OCI-LY3 (cell line): ENCODE results near the gene DEPDC5.

Source experiments
- H2AFZ ChIP-seq: fragments of 200-600, 300-600 bp; shearing (Covaris generic); 2 replicates; pipeline ENCODE4 v1.6.0; 2014; ENCODE audit warnings: antibody characterized with exemption, low read depth, low read length
- H3K27ac ChIP-seq: fragments of 200-600, 300-600 bp; sonication (generic); 2 replicates; pipeline ENCODE4 v1.5.1; 2014; ENCODE audit warnings: mild to moderate bottlenecking, low read length, moderate library complexity, mixed read lengths
- H3K27me3 ChIP-seq: fragments of 200-600, 300-600 bp; sonication (generic); 2 replicates; pipeline ENCODE4 v1.6.1; 2014; ENCODE audit warnings: low read depth, low read length, mixed read lengths
- H3K36me3 ChIP-seq: fragments of 200-600, 300-600 bp; sonication (generic); replicated peaks from 2 replicates; pipeline ENCODE3; 2014; ENCODE audit warnings: low read depth, low read length, mixed read lengths
- H3K4me1 ChIP-seq: fragments of 300-600, 200-600 bp; sonication (generic); 2 replicates; pipeline ENCODE4 v1.6.1; 2014; ENCODE audit warnings: low read length, mixed read lengths
- H3K4me2 ChIP-seq: fragments of 200-600, 300-600 bp; sonication (generic); 2 replicates; pipeline ENCODE4 v1.6.1; 2014; ENCODE audit warnings: low read length, mixed read lengths
- H3K4me3 ChIP-seq: fragments of 300-600, 200-600 bp; sonication (generic); 2 replicates; pipeline ENCODE4 v1.5.1; 2014; ENCODE audit warnings: antibody characterized with exemption, mild to moderate bottlenecking, low read length, moderate library complexity
- H3K79me2 ChIP-seq: fragments of 300-600, 200-600 bp; shearing (Covaris generic); 2 replicates; pipeline ENCODE4 v1.6.1; 2014; ENCODE audit warnings: mild to moderate bottlenecking, low read length, mixed read lengths
- H3K9ac ChIP-seq: fragments of 300-600, 200-600 bp; shearing (Covaris generic); 2 replicates; pipeline ENCODE4 v1.6.0; 2014; ENCODE audit warnings: mild to moderate bottlenecking, low read length, moderate library complexity
- H3K9me3 ChIP-seq: fragments of 200-600, 300-600 bp; shearing (Covaris generic); 2 replicates; pipeline ENCODE4 v1.6.1; 2014; ENCODE audit warnings: low read length, mixed read lengths; ENCODE audit not compliant: insufficient read depth
- H4K20me1 ChIP-seq: fragments of 200-600, 300-600 bp; sonication (generic); 2 replicates; pipeline ENCODE4 v1.6.1; 2016; ENCODE audit warnings: low read length, mixed read lengths; ENCODE audit not compliant: insufficient read depth
- EZH2phosphoT487 ChIP-seq: fragments of 200-600 bp; shearing (Covaris generic); IDR thresholded peaks from 2 replicates; pipeline ENCODE4 v1.6.1; 2018; ENCODE audit warnings: antibody characterized with exemption, mixed run types, low read depth
- TF ChIP-seq, protein P1 (sequence below): fragments of 200-600, 300-600 bp; sonication (generic); IDR thresholded peaks from 2 replicates; pipeline ENCODE4 v1.5.1; 2014; ENCODE audit warnings: antibody characterized with exemption, low read length, low read depth

DEPDC5 gene

GRCh38 chr22:31742115-31742514 is 11.7 kb upstream of the DEPDC5 start:
- no peak overlapping the region for H3K4me2 ChIP-seq
- H3K27me3 ChIP-seq: no peaks in the 10 kb centered on the region
- no peaks in the 10 kb centered on the region for H3K9me3 ChIP-seq
- H4K20me1 ChIP-seq: peaks cover 31% of the 10 kb centered on the region
- H3K79me2 ChIP-seq: peaks cover 94% of the 10 kb centered on the region
- H3K36me3 ChIP-seq: peaks cover 44% of the 10 kb centered on the region
- no peak overlapping the region for H3K4me3 ChIP-seq
- H3K9ac ChIP-seq: no peak overlapping the region
- H3K4me1 ChIP-seq: peaks cover 4% of the 10 kb centered on the region; the same call in 1 of the 2 replicates
- no peak overlapping the region for H3K27ac ChIP-seq
- no peak overlapping the region for H2AFZ ChIP-seq
- TF ChIP-seq, protein P1, sequence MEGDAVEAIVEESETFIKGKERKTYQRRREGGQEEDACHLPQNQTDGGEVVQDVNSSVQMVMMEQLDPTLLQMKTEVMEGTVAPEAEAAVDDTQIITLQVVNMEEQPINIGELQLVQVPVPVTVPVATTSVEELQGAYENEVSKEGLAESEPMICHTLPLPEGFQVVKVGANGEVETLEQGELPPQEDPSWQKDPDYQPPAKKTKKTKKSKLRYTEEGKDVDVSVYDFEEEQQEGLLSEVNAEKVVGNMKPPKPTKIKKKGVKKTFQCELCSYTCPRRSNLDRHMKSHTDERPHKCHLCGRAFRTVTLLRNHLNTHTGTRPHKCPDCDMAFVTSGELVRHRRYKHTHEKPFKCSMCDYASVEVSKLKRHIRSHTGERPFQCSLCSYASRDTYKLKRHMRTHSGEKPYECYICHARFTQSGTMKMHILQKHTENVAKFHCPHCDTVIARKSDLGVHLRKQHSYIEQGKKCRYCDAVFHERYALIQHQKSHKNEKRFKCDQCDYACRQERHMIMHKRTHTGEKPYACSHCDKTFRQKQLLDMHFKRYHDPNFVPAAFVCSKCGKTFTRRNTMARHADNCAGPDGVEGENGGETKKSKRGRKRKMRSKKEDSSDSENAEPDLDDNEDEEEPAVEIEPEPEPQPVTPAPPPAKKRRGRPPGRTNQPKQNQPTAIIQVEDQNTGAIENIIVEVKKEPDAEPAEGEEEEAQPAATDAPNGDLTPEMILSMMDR: no peak
- TF ChIP-seq EZH2phosphoT487: no peak

- H3K27ac ChIP-seq: no peak overlapping the region
- no peak overlapping the region for H3K4me3 ChIP-seq
- H3K79me2 ChIP-seq: peaks cover 94% of the 10 kb centered on the region
- no peak overlapping the region for H3K9ac ChIP-seq
- no peak overlapping the region for H3K4me2 ChIP-seq
- H3K4me1 ChIP-seq: peaks cover 4% of the 10 kb centered on the region; the same call in 1 of the 2 replicates
- no peaks in the 10 kb centered on the region for H3K9me3 ChIP-seq
- no peaks in the 10 kb centered on the region for H3K27me3 ChIP-seq
- no peak overlapping the region for H2AFZ ChIP-seq
- peaks cover 31% of the 10 kb centered on the region for H4K20me1 ChIP-seq
- H3K36me3 ChIP-seq: peaks cover 48% of the 10 kb centered on the region
- TF ChIP-seq, protein P1: no peak
- TF ChIP-seq EZH2phosphoT487: no peak
Measured at GRCh38 chr22:31742682-31743081, 11.1 kb upstream of the DEPDC5 start.

GRCh38 chr22:31743871-31744270 is 9.9 kb upstream of the DEPDC5 start:
- peaks cover 15% of the 10 kb centered on the region for H3K4me1 ChIP-seq
- peaks cover 22% of the 10 kb centered on the region for H4K20me1 ChIP-seq
- H3K36me3 ChIP-seq: peaks cover 42% of the 10 kb centered on the region
- H3K27ac ChIP-seq: no peak overlapping the region
- no peak overlapping the region for H2AFZ ChIP-seq
- H3K9ac ChIP-seq: no peak overlapping the region
- TF ChIP-seq, protein P1: no peak
- no peak for TF ChIP-seq EZH2phosphoT487
- no peak overlapping the region for H3K4me3 ChIP-seq
- H3K4me2 ChIP-seq: no peak overlapping the region
- H3K9me3 ChIP-seq: no peaks in the 10 kb centered on the region
- peaks cover 94% of the 10 kb centered on the region for H3K79me2 ChIP-seq
- no peaks in the 10 kb centered on the region for H3K27me3 ChIP-seq

- H3K4me2 ChIP-seq: no peak overlapping the region
- H3K9ac ChIP-seq: no peak overlapping the region
- no peaks in the 10 kb centered on the region for H3K9me3 ChIP-seq
- H2AFZ ChIP-seq: no peak overlapping the region
- no peak for TF ChIP-seq EZH2phosphoT487
- TF ChIP-seq, protein P1: no peak
- H3K27ac ChIP-seq: no peak overlapping the region
- H3K79me2 ChIP-seq: peaks cover 72% of the 10 kb centered on the region
- H3K4me3 ChIP-seq: no peak overlapping the region
- H3K36me3 ChIP-seq: peaks cover 29% of the 10 kb centered on the region
- H3K4me1 ChIP-seq: peaks cover 21% of the 10 kb centered on the region
- peaks cover 8% of the 10 kb centered on the region; the same call in 1 of the 2 replicates for H4K20me1 ChIP-seq
- no peaks in the 10 kb centered on the region for H3K27me3 ChIP-seq
Measured at GRCh38 chr22:31747441-31747840, 6.4 kb upstream of the DEPDC5 start.
